Large intestine (tissue), 3 donors: ENCODE data around the gene PELI1. TPM values are rescaled to one million over a fixed set of nuclear protein-coding genes. Genes with fewer than 3 reads are reported as not detected.
"Not testable (repeated sequence)": the region's sequence is repeated elsewhere in the genome, so short reads cannot be mapped to it uniquely, and the experiment has no call there.

ENCODE experiments used
- DNase-seq, 2 donors: peaks; one replicate each; pipeline versions ENCODE4 v3.0.0 to v3.0.0-alpha.2; 2013
- H3K27ac ChIP-seq: one replicate; pipeline ENCODE4 v1.5.1; 2013; ENCODE audit warnings: low read length
- H3K27me3 ChIP-seq: 2 replicates; pipeline ENCODE4 v1.6.1; 2013; ENCODE audit warnings: low read length; ENCODE audit not compliant: control insufficient read depth, insufficient read depth
- H3K36me3 ChIP-seq: 2 replicates; pipeline ENCODE4 v1.6.1; 2013; ENCODE audit warnings: low read length; ENCODE audit not compliant: control insufficient read depth, insufficient read depth
- H3K4me1 ChIP-seq: one replicate; pipeline ENCODE4 v1.6.1; 2013; ENCODE audit warnings: low read length; ENCODE audit not compliant: control insufficient read depth, insufficient read depth
- H3K4me3 ChIP-seq: one replicate; pipeline ENCODE4 v1.5.1; 2013; ENCODE audit warnings: low read length
- H3K9me3 ChIP-seq: one replicate; pipeline ENCODE4 v1.6.1; 2013; ENCODE audit warnings: mild to moderate bottlenecking, low read depth, low read length, moderate library complexity; ENCODE audit not compliant: control insufficient read depth
- WGBS: methylation state at CpG from one replicate; pipeline ENCODE4 v1.1.5; 2013; ENCODE audit warnings: low lambda C conversion rate; ENCODE audit not compliant: insufficient coverage; 5-methylcytosine and 5-hydroxymethylcytosine counted together
- polyA plus RNA-seq: library from polyadenylated mRNA; unstranded; fragments of 120-200 nt; gene quantifications from one replicate; pipeline ENCODE4 v1.2.1, GENCODE V29; 2013

Gene PELI1
- polyA plus RNA-seq, 1 donor = 30.6 TPM

- 100% methylated on average over 2 of the region's 4 CpGs for WGBS
- Histone ChIP-seq H3K36me3 (peaks cover 39% of the 10 kb centered on the region), H3K27me3 (no peaks in the 10 kb centered on the region), H3K27ac (no peak overlapping the region), H3K4me3 (no peak overlapping the region), H3K9me3 (no peaks in the 10 kb centered on the region), H3K4me1 (peaks cover 4% of the 10 kb centered on the region)
- no peak for DNase-seq
Observed at GRCh38 chr2:64092502-64092901, 51.7 kb downstream of the PELI1 start.

GRCh38 chr2:64090264-64090663 lies 54.0 kb downstream of the PELI1 start:
- peaks cover 4% of the 10 kb centered on the region for H3K4me1 ChIP-seq
- H3K4me3 ChIP-seq = no peak overlapping the region
- no peak overlapping the region for H3K27ac ChIP-seq
- no peak for DNase-seq
- peaks cover 23% of the 10 kb centered on the region for H3K36me3 ChIP-seq
- no peaks in the 10 kb centered on the region for H3K9me3 ChIP-seq
- H3K27me3 ChIP-seq = no peaks in the 10 kb centered on the region
- no CpG with 5 or more reads among the region's 2 CpGs for WGBS

GRCh38 chr2:64086347-64087082 lies 57.7 kb downstream of the PELI1 start:
- WGBS = 80% methylated on average over 1 of the region's 6 CpGs
- Histone ChIP-seq H3K27ac (no peak overlapping the region), H3K9me3 (no peaks in the 10 kb centered on the region), H3K27me3 (no peaks in the 10 kb centered on the region), H3K4me3 (no peak overlapping the region), H3K36me3 (peaks cover 5% of the 10 kb centered on the region), H3K4me1 (peaks cover 4% of the 10 kb centered on the region)
- DNase-seq = no peak

- Histone ChIP-seq H3K9me3 (no peaks in the 10 kb centered on the region), H3K36me3 (no peaks in the 10 kb centered on the region), H3K4me1 (no peaks in the 10 kb centered on the region), H3K27me3 (no peaks in the 10 kb centered on the region), H3K27ac (no peak overlapping the region), H3K4me3 (no peak overlapping the region)
- WGBS = 43% methylated on average over 1 of the region's 2 CpGs
- DNase-seq = no peak
Observed at GRCh38 chr2:64085936-64086335, 58.3 kb downstream of the PELI1 start.

GRCh38 chr2:64081046-64081445 lies 63.2 kb downstream of the PELI1 start:
- WGBS = no CpG with 5 or more reads among the region's 8 CpGs
- H3K27ac ChIP-seq = no peak overlapping the region
- DNase-seq = no peak
- peaks cover 4% of the 10 kb centered on the region for H3K4me1 ChIP-seq
- no peaks in the 10 kb centered on the region for H3K9me3 ChIP-seq
- H3K4me3 ChIP-seq = no peak overlapping the region
- H3K36me3 ChIP-seq = no peaks in the 10 kb centered on the region
- H3K27me3 ChIP-seq = no peaks in the 10 kb centered on the region

GRCh38 chr2:64080179-64080578 lies 64.0 kb downstream of the PELI1 start:
- Histone ChIP-seq H3K27ac (no peak overlapping the region), H3K4me1 (peaks cover 4% of the 10 kb centered on the region), H3K36me3 (no peaks in the 10 kb centered on the region), H3K9me3 (no peaks in the 10 kb centered on the region), H3K4me3 (no peak overlapping the region), H3K27me3 (no peaks in the 10 kb centered on the region)
- DNase-seq = no peak
- WGBS = no CpG with 5 or more reads among the region's 1 CpG

GRCh38 chr2:64079688-64080087 lies 64.5 kb downstream of the PELI1 start:
- not testable (repeated sequence) for H3K4me1 ChIP-seq
- 93% methylated on average over 3 of the region's 6 CpGs for WGBS

GRCh38 chr2:64076828-64077227 lies 67.4 kb downstream of the PELI1 start:
- peak overlapping the region; percentile 51 for H3K27ac ChIP-seq
- H3K9me3 ChIP-seq, H3K4me1 ChIP-seq, H3K36me3 ChIP-seq, H3K4me3 ChIP-seq, H3K27me3 ChIP-seq: not testable (repeated sequence)
- 54% methylated on average over 4 of the region's 7 CpGs for WGBS
- peak in 1 of 2 donors; percentile 57 for DNase-seq

More at GRCh38 chr2:64079688-64080087, 64.5 kb downstream of the PELI1 start:
- DNase-seq, H3K36me3 ChIP-seq, H3K4me3 ChIP-seq, H3K27me3 ChIP-seq, H3K9me3 ChIP-seq, H3K27ac ChIP-seq: not testable (repeated sequence)

- H3K27me3 ChIP-seq, H3K27ac ChIP-seq: not testable (repeated sequence)
- no CpG with 5 or more reads among the region's 6 CpGs for WGBS
Observed at GRCh38 chr2:64074616-64075015, 69.6 kb downstream of the PELI1 start.

GRCh38 chr2:64067326-64067725 lies 76.9 kb downstream of the PELI1 start:
- H3K36me3 ChIP-seq = no peaks in the 10 kb centered on the region
- no peaks in the 10 kb centered on the region for H3K27me3 ChIP-seq
- H3K4me1 ChIP-seq = no peaks in the 10 kb centered on the region
- DNase-seq = no peak
- H3K4me3 ChIP-seq = no peak overlapping the region
- no peaks in the 10 kb centered on the region for H3K9me3 ChIP-seq
- WGBS = no CpG with 5 or more reads among the region's 1 CpG
- no peak overlapping the region for H3K27ac ChIP-seq

More at GRCh38 chr2:64074616-64075015, 69.6 kb downstream of the PELI1 start:
- not testable (repeated sequence) for DNase-seq, H3K36me3 ChIP-seq, H3K4me1 ChIP-seq, H3K9me3 ChIP-seq, H3K4me3 ChIP-seq

- Histone ChIP-seq H3K4me3 (no peak overlapping the region), H3K36me3 (no peaks in the 10 kb centered on the region), H3K9me3 (no peaks in the 10 kb centered on the region), H3K27ac (no peak overlapping the region), H3K4me1 (no peaks in the 10 kb centered on the region), H3K27me3 (no peaks in the 10 kb centered on the region)
- 60% methylated on average over 1 of the region's 6 CpGs for WGBS
- no peak for DNase-seq
Observed at GRCh38 chr2:64065516-64065915, 78.7 kb downstream of the PELI1 start.
